LNCAP (cell line): ENCODE measurements around the gene MRPS27.

ENCODE experiments used
- TF ChIP-seq, protein P1 (sequence below): fragments of 450-650 bp; IDR thresholded peaks from 2 replicates; pipeline ENCODE4 v1.5.1; 2017; ENCODE audit warnings: mild to moderate bottlenecking

Gene MRPS27

DNA sequence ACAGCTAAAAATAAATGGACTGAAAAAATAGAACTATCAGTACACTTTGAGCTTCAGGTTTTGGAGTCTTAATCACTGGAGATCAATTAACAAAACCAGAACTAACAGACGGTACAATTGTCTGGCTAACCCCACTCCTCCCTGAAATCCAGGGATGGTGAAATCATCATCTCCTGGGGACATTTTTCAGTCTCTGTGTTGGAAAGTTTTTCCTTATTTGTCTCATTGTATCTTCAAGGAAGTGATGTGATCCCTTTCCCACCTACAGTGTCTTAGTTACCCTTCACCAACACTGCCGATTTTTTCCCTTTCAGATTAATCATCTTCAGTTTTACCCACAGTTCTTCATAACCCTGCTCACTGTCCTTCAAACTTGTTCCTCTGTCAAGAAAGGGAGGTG, 130.9 kb downstream of the MRPS27 start:
- TF ChIP-seq, protein P1, sequence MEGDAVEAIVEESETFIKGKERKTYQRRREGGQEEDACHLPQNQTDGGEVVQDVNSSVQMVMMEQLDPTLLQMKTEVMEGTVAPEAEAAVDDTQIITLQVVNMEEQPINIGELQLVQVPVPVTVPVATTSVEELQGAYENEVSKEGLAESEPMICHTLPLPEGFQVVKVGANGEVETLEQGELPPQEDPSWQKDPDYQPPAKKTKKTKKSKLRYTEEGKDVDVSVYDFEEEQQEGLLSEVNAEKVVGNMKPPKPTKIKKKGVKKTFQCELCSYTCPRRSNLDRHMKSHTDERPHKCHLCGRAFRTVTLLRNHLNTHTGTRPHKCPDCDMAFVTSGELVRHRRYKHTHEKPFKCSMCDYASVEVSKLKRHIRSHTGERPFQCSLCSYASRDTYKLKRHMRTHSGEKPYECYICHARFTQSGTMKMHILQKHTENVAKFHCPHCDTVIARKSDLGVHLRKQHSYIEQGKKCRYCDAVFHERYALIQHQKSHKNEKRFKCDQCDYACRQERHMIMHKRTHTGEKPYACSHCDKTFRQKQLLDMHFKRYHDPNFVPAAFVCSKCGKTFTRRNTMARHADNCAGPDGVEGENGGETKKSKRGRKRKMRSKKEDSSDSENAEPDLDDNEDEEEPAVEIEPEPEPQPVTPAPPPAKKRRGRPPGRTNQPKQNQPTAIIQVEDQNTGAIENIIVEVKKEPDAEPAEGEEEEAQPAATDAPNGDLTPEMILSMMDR = no peak

DNA sequence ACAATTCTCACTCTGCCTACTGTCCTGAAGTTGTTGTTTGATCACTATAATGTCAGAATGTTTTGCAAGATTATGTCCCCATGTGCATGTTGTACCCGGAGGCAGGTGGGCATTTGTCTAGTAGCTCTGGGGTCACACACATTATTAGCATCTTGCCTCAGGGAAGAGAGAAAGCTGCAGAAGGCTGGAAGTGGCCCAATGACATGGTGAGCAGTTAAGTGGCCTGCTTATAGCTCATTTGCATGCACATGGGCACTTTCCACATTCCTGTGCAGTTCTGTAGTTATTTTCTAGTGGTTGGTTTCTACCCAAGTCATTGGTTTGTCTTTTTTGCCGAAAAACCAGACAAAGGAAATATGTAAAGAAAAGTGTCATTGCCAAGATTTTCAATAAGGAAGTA, 131.9 kb downstream of the MRPS27 start:
- TF ChIP-seq, protein P1 = no peak

DNA sequence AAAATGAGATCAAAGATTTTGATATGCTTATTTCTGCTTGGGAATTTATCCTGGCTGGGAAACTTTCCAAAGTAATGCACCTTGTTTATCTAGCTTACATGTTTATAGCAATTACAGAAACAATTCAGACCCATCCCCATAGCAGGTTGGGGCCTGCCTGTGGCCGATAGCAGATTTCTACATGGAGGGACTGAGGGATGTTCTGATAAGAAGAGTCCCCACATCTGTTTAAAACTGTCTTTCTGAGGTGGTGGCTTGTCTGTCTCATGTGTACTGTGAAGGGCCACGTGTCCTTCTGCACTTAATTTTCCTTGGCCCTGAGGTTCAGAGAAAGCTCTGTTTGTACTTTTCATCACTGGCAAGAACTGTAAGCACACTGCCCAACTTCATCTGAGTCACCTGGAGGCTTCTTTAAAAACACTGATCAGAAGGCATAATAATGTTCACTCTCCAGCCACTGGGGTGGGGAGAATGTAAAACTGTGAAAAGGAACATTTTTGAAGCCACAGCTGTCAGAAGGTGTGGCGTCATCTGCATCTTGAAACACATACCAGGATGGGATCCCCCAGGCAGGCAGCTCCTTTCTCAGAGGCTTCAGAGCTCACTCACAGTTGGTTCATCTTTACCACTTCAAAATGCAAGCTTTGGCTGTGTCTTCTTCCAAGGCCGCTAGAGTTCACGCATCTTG, 132.5 kb downstream of the MRPS27 start:
- TF ChIP-seq, protein P1 = no peak

DNA sequence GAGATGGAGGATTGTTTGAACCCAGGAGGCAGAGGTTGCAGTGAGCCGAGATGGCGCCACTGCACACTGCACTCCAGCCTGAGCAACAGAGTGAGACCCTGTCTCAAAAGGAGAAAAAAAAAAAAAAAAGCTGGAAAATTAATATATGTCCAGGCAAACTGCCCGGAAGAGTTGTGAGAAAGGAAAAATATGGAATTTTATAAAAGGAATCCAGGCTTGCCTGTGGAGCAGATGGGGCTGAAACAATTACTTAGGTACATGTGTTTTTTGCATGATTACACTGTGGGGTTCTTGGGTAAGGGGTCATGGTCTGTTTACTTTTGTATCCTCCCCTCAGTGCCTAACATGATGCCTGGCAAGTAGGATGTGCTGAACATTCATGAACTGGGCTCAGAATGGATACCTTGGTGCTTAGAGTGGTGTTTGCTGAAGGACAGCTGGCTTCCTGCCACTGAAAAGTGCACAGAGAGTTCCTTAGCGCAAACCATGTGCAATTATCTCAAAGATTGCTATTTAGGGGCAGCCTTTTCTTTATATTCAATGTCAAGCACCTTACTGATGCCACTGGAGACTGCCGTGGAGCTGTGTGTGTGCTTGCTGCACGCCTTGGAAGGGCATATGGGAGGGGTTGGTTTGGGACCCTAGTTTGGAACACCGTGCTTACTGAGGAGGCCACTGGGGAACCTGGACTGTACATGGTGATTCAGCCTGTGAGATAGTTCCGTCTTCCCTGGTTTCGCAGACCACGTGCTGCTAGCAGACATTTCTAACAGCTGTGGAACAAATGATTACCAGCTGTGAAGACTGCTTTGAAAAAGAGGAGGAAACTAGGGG, 134.3 kb downstream of the MRPS27 start:
- TF ChIP-seq, protein P1 = no peak

DNA sequence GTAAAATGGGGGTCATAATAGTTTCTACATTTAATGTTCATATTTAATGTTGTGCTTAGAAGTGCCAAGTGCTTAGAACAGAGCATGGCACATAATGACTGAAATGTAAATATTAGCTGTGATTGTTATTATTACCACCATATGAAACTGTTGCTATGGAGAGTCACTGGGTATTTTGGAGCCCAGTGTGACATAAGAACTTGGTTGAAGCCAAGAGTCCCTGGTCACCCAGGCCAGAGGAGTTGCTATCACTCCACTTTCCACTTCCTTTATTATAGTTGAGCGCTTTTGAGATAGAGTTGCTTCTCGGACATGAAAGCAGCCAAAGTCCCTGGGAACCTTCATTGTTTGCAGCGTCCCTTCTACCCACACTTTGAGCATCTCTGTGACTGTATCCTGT, 135.6 kb downstream of the MRPS27 start:
- TF ChIP-seq, protein P1 = no peak

DNA sequence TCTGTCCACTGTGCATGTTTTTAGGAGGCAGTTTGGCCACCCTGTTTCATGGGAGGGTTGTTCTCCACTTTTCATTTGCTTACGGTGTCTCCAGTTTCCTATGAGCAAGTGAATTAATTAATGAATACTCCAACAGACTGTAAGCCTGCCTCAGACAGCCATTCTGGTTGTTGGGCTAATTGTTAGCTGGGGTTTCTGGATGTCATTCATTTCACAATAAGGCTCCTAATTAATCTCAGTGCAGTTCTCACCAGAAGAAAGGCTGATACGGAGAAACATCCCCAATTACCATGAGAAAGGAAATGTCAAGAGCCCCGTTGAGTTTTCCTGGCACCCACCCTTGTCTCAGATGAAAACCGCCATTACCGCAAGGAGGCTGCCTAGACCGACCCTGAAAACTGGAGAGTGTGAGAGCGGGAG, 136.9 kb downstream of the MRPS27 start:
- TF ChIP-seq, protein P1 = no peak

DNA sequence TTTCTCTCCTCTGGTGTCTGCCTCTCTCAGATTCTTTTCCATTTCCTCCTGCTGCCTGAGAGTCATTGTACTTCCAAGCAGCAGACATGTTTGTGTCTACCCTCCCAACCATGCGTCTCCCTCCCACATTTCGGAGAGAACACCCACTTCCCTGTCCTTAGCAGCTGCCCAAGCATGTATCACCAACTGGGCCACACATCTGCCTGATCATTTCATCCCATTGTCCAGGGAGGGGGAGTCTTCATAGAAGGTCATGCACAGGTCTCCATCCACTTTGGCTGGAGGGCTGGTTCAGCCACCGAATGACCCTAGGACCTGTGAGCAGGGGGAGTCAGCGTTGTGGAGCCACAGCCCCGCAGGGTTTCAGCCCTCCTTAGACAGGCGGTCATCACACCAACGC, 137.4 kb downstream of the MRPS27 start:
- TF ChIP-seq, protein P1 = no peak
